GM19372 (cell line): ENCODE measurements around the gene MCM5.
"Not testable (repeated sequence)": the region's sequence is repeated elsewhere in the genome, so short reads cannot be mapped to it uniquely, and the experiment has no call there.

Source experiments
- ATAC-seq: cut with Tn5 transposase; IDR thresholded peaks from one replicate; pipeline ENCODE4 v1.9.1; 2021; ENCODE audit warnings: mild to moderate bottlenecking, low read depth, moderate library complexity; ENCODE audit not compliant: unreplicated experiment

Gene MCM5

GRCh38 chr22:35378621-35379020, 21.3 kb upstream of the MCM5 start:
- ATAC-seq, result no peak

GRCh38 chr22:35379146-35379993, 20.6 kb upstream of the MCM5 start:
- ATAC-seq, result no peak

- ATAC-seq, result no peak
These were observed 19.9 kb upstream of the MCM5 start for GRCh38 chr22:35380013-35380412.

- peak; percentile 68 for ATAC-seq
These were observed 19.2 kb upstream of the MCM5 start, which contains the start of gene HMOX1 for GRCh38 chr22:35380537-35381423. HMOX1 (plus strand) TSS chr22:35381096; CDS start chr22:35381174, 78 bp downstream.

GRCh38 chr22:35381424-35382009, 18.4 kb upstream of the MCM5 start:
- ATAC-seq, result no peak

- ATAC-seq, result no peak
These were observed 16.3 kb upstream of the MCM5 start for GRCh38 chr22:35383679-35384071.

- ATAC-seq, result no peak
These were observed 15.4 kb upstream of the MCM5 start for GRCh38 chr22:35384527-35384926.

- ATAC-seq, result no peak
These were observed 14.9 kb upstream of the MCM5 start for GRCh38 chr22:35384975-35385588.

- ATAC-seq, result no peak
These were observed 13.2 kb upstream of the MCM5 start for GRCh38 chr22:35386670-35387288.

GRCh38 chr22:35390933-35391332, 9.0 kb upstream of the MCM5 start:
- no peak for ATAC-seq

GRCh38 chr22:35392357-35392756, 7.6 kb upstream of the MCM5 start:
- ATAC-seq, result no peak

- ATAC-seq, result no peak
These were observed 6.6 kb upstream of the MCM5 start for GRCh38 chr22:35393116-35394010.

- ATAC-seq, result no peak
These were observed 6.0 kb upstream of the MCM5 start for GRCh38 chr22:35394011-35394312.

GRCh38 chr22:35394810-35395563, 5.0 kb upstream of the MCM5 start:
- ATAC-seq, result no peak

GRCh38 chr22:35396622-35397021, 3.3 kb upstream of the MCM5 start:
- not testable (repeated sequence) for ATAC-seq

GRCh38 chr22:35397095-35397904, 2.6 kb upstream of the MCM5 start:
- ATAC-seq, result no peak

GRCh38 chr22:35398591-35398973, 1.4 kb upstream of the MCM5 start:
- ATAC-seq, result no peak

- ATAC-seq, result no peak
These were observed 744 bp upstream of the MCM5 start for GRCh38 chr22:35399114-35399677.
